Pancreas (tissue), 10 donors: ENCODE measurements around the gene PLB1. TPM values are rescaled to one million over a fixed set of nuclear protein-coding genes. Genes with fewer than 3 reads are reported as not detected.

Experiments used
- ATAC-seq, 4 donors: fragments of 200-7000 bp; cut with Tn5 transposase; one replicate each; pipeline versions ENCODE4 v1.8.0 to v1.9.1; 2020; ENCODE audit warnings: mild to moderate bottlenecking in 4 of 4, moderate library complexity in 4 of 4
- DNase-seq, 6 donors: peaks; one replicate each; pipeline ENCODE4 v3.0.0-alpha.2; 2020
- FAIRE-seq: peaks from 2 replicates; lab custom pipeline; 2012; peaks lifted over from hg19 to GRCh38; lab: Jason Lieb, UNC
- H3K27ac ChIP-seq, 4 donors: fragments of 200-600 bp; sonication (generic); 1 replicate in 3 of 4; 2 replicates in 1 of 4; pipeline versions ENCODE4 v1.5.0 to v1.8.0; 2020
- H3K27me3 ChIP-seq, 4 donors: fragments of 200-600 bp; one replicate each; pipeline ENCODE4 v1.8.0; 2021
- H3K36me3 ChIP-seq, 3 donors: fragments of 200-600 bp; sonication (generic) in 1 of 3; one replicate each; pipeline versions ENCODE4 v1.5.0 to v1.8.0; 2020 to 2021
- H3K4me1 ChIP-seq, 3 donors: fragments of 200-600 bp; one replicate each; pipeline ENCODE4 v1.8.0; 2021
- H3K4me3 ChIP-seq, 4 donors: fragments of 200-600 bp; sonication (generic) in 2 of 4; one replicate each; pipeline versions ENCODE4 v1.5.0 to v1.8.0; 2020 to 2021
- H3K9me3 ChIP-seq, 4 donors: fragments of 200-600 bp; one replicate each; pipeline ENCODE4 v1.8.0; 2021
- CTCF ChIP-seq, 4 donors: fragments of 200-600 bp; sonication (generic) in 3 of 4; IDR thresholded peaks; one replicate each; pipeline versions ENCODE4 v1.5.0 to v1.8.0; 2021; ENCODE audit warnings: antibody characterized with exemption in 4 of 4
- WGBS, 2 donors: extraction: QIAGEN DNeasy Blood & Tissue Kit; methylation state at CpG; one replicate each; pipeline ENCODE4 v1.1.7; 2013; 5-methylcytosine and 5-hydroxymethylcytosine counted together
- intact Hi-C, 3 donors: fragments of 100-400 bp; cut with DNase I; formaldehyde crosslinking; loops; one replicate each; pipeline versions ENCODE4 v1.11.1 to v1.14.2; 2022
- polyA plus RNA-seq, 2 donors: library from polyadenylated mRNA; stranded (reverse); fragments of 200-250 nt; gene quantifications; one replicate each; pipeline ENCODE4 v1.2.3, GENCODE V29; 2013
- total RNA-seq, 6 donors: library from RNA; stranded (reverse); fragmentation: NEBNext Ultra II Directional in 4 of 6; extraction: Animal tissue kit (Norgen Biotek cat#: 25700) in 4 of 6; gene quantifications; one replicate each; pipeline versions ENCODE4 v1.2.1 to v1.2.4, GENCODE V29; 2021 to 2023
- donor health status: healthy with polysubstance abuse.
- donor health status: DM: no; HTN: no; CAD: no; lungs with moderate emphysema.
- donor health status: DM: no; HTN: no; CAD: no.
- donor health status: control.
- donor health status: control.
- donor health status: Bipolar disorder and iron deficiency.
- donor health status: DM: yes; HTN: yes; CAD: no.
- donor health status: DM: no; HTN: no; CAD: no.
- donor health status: DM: no; HTN: no; CAD: no.
- donor health status: DM: yes; HTN: yes; CAD: no.

PLB1 gene
- total and polyA plus RNA-seq, 8 donors = 0.16 to 2.4 (median 0.93) TPM

GRCh38 chr2:28526527-28527132, 30.8 kb downstream of the PLB1 start:
- DNase-seq (no peak), ATAC-seq (no peak), FAIRE-seq (no peak)
- H3K36me3 ChIP-seq = no peaks in the 10 kb centered on the region
- intact Hi-C loops = no loop called here
- H3K27ac ChIP-seq = no peak overlapping the region
- H3K4me1 ChIP-seq = no peaks in the 10 kb centered on the region
- no peaks in the 10 kb centered on the region for H3K27me3 ChIP-seq
- H3K4me3 ChIP-seq = no peak overlapping the region
- no peak for TF ChIP-seq CTCF (IDR thresholded peaks at IDR 0.05)
- 91 to 94% methylated on average over 8 of the region's 8 CpGs for WGBS, 2 donors
- H3K9me3 ChIP-seq = no peaks in the 10 kb centered on the region

DNA sequence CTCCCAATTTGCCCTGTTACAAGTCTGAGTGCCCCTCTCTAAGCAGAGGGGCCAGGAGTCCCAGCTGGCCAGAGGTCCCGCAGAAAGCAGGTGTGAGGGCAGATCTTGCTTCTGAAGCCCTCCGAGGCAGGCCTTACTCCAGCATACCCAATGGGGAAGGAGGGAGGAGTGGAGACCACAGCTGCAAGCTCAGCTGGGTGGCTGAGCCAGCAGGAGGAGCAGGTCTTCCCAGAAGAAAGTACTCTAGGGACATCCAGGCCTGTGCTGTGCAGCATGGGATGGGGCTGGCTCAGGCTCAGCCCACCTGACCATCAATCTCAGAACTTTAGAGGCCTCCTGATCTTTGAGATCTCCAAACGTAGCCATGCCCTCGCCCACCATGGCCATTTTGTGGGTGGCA, 31.3 kb downstream of the PLB1 start:
- DNase-seq = no peak
- no peak overlapping the region for H3K4me3 ChIP-seq
- no peak for TF ChIP-seq CTCF (IDR thresholded peaks at IDR 0.05)
- no peak for ATAC-seq
- WGBS, 2 donors = 79 to 85% methylated on average over 4 of the region's 4 CpGs
- no peaks in the 10 kb centered on the region for H3K4me1 ChIP-seq
- no peak for FAIRE-seq
- no peaks in the 10 kb centered on the region for H3K36me3 ChIP-seq
- H3K27ac ChIP-seq = no peak overlapping the region
- no peaks in the 10 kb centered on the region for H3K27me3 ChIP-seq
- H3K9me3 ChIP-seq = no peaks in the 10 kb centered on the region
- intact Hi-C loops = no loop called here

DNA sequence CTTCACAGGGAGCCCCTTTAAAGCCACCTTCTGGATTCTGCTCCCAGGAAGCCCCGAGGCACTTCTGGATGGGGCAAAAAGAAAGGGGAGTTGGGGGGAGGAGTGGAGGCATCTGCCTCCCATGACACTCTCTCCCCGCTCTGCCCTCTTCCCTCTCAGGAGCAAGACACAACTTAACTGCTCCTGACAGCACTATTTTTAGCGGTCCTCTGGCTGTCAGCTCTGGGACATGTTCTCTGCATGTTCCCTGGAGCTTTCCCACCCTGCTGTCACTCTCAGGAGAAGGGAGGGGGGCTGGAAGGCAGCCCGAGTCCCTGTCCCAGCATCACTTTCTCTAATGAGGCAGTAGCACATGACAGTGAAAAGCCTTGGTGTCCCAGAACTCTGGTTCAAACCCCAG, 32.3 kb downstream of the PLB1 start:
- no peaks in the 10 kb centered on the region for H3K9me3 ChIP-seq
- H3K36me3 ChIP-seq = no peaks in the 10 kb centered on the region
- H3K27ac ChIP-seq = no peak overlapping the region
- FAIRE-seq (no peak), ATAC-seq (no peak), DNase-seq (no peak)
- WGBS, 2 donors = 72 to 73% methylated on average over 4 of the region's 4 CpGs
- intact Hi-C loops = no loop called here
- H3K27me3 ChIP-seq = no peaks in the 10 kb centered on the region
- no peaks in the 10 kb centered on the region for H3K4me1 ChIP-seq
- H3K4me3 ChIP-seq = no peak overlapping the region
- TF ChIP-seq CTCF (IDR thresholded peaks at IDR 0.05) = no peak

DNA sequence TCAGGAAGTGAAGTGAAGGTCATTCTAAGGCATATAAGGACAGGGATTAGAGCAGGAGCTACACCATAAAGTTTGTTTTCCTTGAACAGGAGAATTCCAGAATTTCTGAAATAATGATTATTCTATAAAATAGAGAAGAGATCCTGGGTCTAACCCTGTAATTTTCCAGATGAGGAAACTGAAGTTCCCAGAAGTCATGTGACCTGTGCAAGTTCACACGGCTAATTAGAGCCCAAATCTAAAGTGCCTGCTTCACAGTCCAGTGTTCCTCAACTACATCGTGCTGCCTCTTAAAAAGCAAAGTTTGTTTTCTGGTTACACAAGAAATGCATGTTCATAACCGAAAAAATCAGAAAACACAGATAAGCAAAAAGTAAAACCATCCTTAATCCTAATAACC, 34.9 kb downstream of the PLB1 start:
- no peak for DNase-seq
- intact Hi-C loops = no loop called here
- H3K36me3 ChIP-seq = no peaks in the 10 kb centered on the region
- no peaks in the 10 kb centered on the region for H3K27me3 ChIP-seq
- no peak overlapping the region for H3K4me3 ChIP-seq
- no peak for TF ChIP-seq CTCF (IDR thresholded peaks at IDR 0.05)
- no peak for ATAC-seq
- no peak for FAIRE-seq
- 72 to 81% methylated on average over 3 of the region's 3 CpGs for WGBS, 2 donors
- H3K27ac ChIP-seq = no peak overlapping the region
- no peaks in the 10 kb centered on the region for H3K9me3 ChIP-seq
- H3K4me1 ChIP-seq = no peaks in the 10 kb centered on the region

- Histone ChIP-seq H3K27ac (no peak overlapping the region), H3K9me3 (no peaks in the 10 kb centered on the region), H3K36me3 (no peaks in the 10 kb centered on the region), H3K4me1 (no peaks in the 10 kb centered on the region), H3K4me3 (no peak overlapping the region), H3K27me3 (no peaks in the 10 kb centered on the region)
- WGBS, 2 donors = 61 to 62% methylated on average over 5 of the region's 5 CpGs
- intact Hi-C loops = no loop called here
- TF ChIP-seq CTCF (IDR thresholded peaks at IDR 0.05) = no peak
- no peak for ATAC-seq
- no peak for FAIRE-seq
- DNase-seq = no peak
Observed at GRCh38 chr2:28532399-28532798, 36.5 kb downstream of the PLB1 start.
